Osteoblast (primary cell): Measurements from ENCODE around the gene NKAIN1. TPM values are rescaled to one million over a fixed set of nuclear protein-coding genes. Genes with fewer than 3 reads are reported as not detected.

ENCODE experiments used
- DNase-seq: peaks from one replicate; pipeline ENCODE4 v3.0.0; 2011; ENCODE audit warnings: low spot score, mixed read lengths; ENCODE audit not compliant: insufficient read length; ENCODE audit errors: missing footprints
- H2AFZ ChIP-seq: 2 replicates; pipeline ENCODE4 v1.6.0; 2011; ENCODE audit warnings: mild to moderate bottlenecking, low read length
- H3K27ac ChIP-seq: 2 replicates; pipeline ENCODE4 v1.5.1; 2011; ENCODE audit warnings: mild to moderate bottlenecking, low read depth, low read length, moderate library complexity
- H3K27me3 ChIP-seq: 2 replicates; pipeline ENCODE4 v1.6.0; 2012; ENCODE audit warnings: mild to moderate bottlenecking, control low read depth, inconsistent platforms, low read length, moderate library complexity; ENCODE audit not compliant: insufficient read depth
- H3K36me3 ChIP-seq: 2 replicates; pipeline ENCODE4 v1.5.1; 2011; ENCODE audit warnings: mild to moderate bottlenecking, low read length, control low read depth, moderate library complexity; ENCODE audit not compliant: insufficient read depth
- H3K4me1 ChIP-seq: 2 replicates; pipeline ENCODE4 v1.5.1; 2011; ENCODE audit warnings: mild to moderate bottlenecking, low read length, control low read depth, moderate library complexity; ENCODE audit not compliant: insufficient read depth
- H3K4me2 ChIP-seq: 2 replicates; pipeline ENCODE4 v1.6.0; 2011; ENCODE audit warnings: mild to moderate bottlenecking, low read length; ENCODE audit not compliant: insufficient read depth
- H3K4me3 ChIP-seq: fragments of 200-600 bp; sonication (generic); 3 replicates; pipeline ENCODE4 v1.5.1; 2012; ENCODE audit warnings: mild to moderate bottlenecking, low read length, inconsistent platforms; ENCODE audit not compliant: insufficient read depth
- H3K79me2 ChIP-seq: 2 replicates; pipeline ENCODE4 v1.6.0; 2012; ENCODE audit warnings: mild to moderate bottlenecking, low read length, control low read depth, inconsistent platforms; ENCODE audit not compliant: insufficient read depth
- H3K9me3 ChIP-seq: 2 replicates; pipeline ENCODE4 v1.5.1; 2011; ENCODE audit warnings: low read depth, low read length, control low read depth
- H4K20me1 ChIP-seq: 2 replicates; pipeline ENCODE4 v1.6.0; 2012; ENCODE audit warnings: mild to moderate bottlenecking, low read length, control low read depth; ENCODE audit not compliant: insufficient read depth
- CTCF ChIP-seq: IDR thresholded peaks from 2 replicates; pipeline ENCODE4 v1.5.1; 2011; ENCODE audit warnings: mild to moderate bottlenecking, low read depth, low read length, moderate library complexity; ENCODE audit errors: extremely low read depth
- total RNA-seq: library from RNA; depleted of rRNA; stranded (reverse); fragments of >200 nt; gene quantifications from 2 replicates; pipeline ENCODE4 v1.2.3, GENCODE V29; 2012

NKAIN1 gene
- total RNA-seq, 1 donor, result not detected

- no peak overlapping the region for H3K4me2 ChIP-seq
- no peaks in the 10 kb centered on the region for H3K4me1 ChIP-seq
- H3K27me3 ChIP-seq, result peaks cover 20% of the 10 kb centered on the region
- no peaks in the 10 kb centered on the region for H3K36me3 ChIP-seq
- H4K20me1 ChIP-seq, result no peaks in the 10 kb centered on the region
- no peak overlapping the region for H3K27ac ChIP-seq
- no peaks in the 10 kb centered on the region for H3K79me2 ChIP-seq
- no peaks in the 10 kb centered on the region for H3K9me3 ChIP-seq
- H3K4me3 ChIP-seq, result no peak overlapping the region
- DNase-seq, result no peak
- H2AFZ ChIP-seq, result no peak overlapping the region
- TF ChIP-seq CTCF, result no peak
Observed at GRCh38 chr1:31228986-31229385, 10.7 kb downstream of the NKAIN1 start.

GRCh38 chr1:31227891-31228568 is 11.7 kb downstream of the NKAIN1 start:
- H3K27ac ChIP-seq, result no peak overlapping the region
- H3K4me3 ChIP-seq, result no peak overlapping the region
- H3K79me2 ChIP-seq, result no peaks in the 10 kb centered on the region
- no peak for TF ChIP-seq CTCF
- H3K27me3 ChIP-seq, result peaks cover 17% of the 10 kb centered on the region
- H3K4me2 ChIP-seq, result no peak overlapping the region
- H4K20me1 ChIP-seq, result no peaks in the 10 kb centered on the region
- no peak for DNase-seq
- H3K36me3 ChIP-seq, result no peaks in the 10 kb centered on the region
- H3K4me1 ChIP-seq, result no peaks in the 10 kb centered on the region
- no peaks in the 10 kb centered on the region for H3K9me3 ChIP-seq
- no peak overlapping the region for H2AFZ ChIP-seq

DNA sequence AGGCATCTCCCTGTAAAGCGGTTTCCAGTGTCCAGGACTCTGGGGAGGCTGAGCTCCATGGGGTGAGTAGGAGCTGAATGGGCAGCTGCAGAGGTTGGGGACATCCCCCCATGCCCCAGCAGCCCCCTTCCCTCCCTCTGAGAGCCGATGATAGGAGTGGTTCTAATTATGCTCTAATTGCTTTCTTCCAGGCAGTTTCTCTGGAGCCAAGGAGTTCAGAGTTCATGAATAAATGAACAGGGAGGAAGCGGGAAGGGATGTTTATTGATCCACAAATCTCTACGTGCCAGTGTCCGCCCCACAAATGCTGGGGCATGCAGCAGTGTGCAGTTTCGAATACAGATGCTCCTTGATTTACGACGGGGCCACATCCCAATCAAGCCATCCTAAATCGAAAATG is 15.6 kb downstream of the NKAIN1 start:
- no peak for TF ChIP-seq CTCF
- DNase-seq, result no peak
- Histone ChIP-seq H3K4me1 (no peaks in the 10 kb centered on the region), H3K4me3 (no peak overlapping the region), H4K20me1 (no peaks in the 10 kb centered on the region), H3K27me3 (peaks cover 25% of the 10 kb centered on the region), H3K9me3 (no peaks in the 10 kb centered on the region), H3K4me2 (no peak overlapping the region), H3K36me3 (no peaks in the 10 kb centered on the region), H3K27ac (no peak overlapping the region), H3K79me2 (no peaks in the 10 kb centered on the region), H2AFZ (no peak overlapping the region)

GRCh38 chr1:31222176-31222575 is 17.5 kb downstream of the NKAIN1 start:
- no peak overlapping the region for H2AFZ ChIP-seq
- H3K36me3 ChIP-seq, result no peaks in the 10 kb centered on the region
- TF ChIP-seq CTCF, result no peak
- DNase-seq, result no peak
- H3K27ac ChIP-seq, result no peak overlapping the region
- no peak overlapping the region for H3K4me3 ChIP-seq
- peaks cover 30% of the 10 kb centered on the region for H3K27me3 ChIP-seq
- no peak overlapping the region for H3K4me2 ChIP-seq
- H3K9me3 ChIP-seq, result no peaks in the 10 kb centered on the region
- H3K4me1 ChIP-seq, result no peaks in the 10 kb centered on the region
- no peaks in the 10 kb centered on the region for H4K20me1 ChIP-seq
- H3K79me2 ChIP-seq, result no peaks in the 10 kb centered on the region
